GM19468 (cell line): ENCODE data around the gene RAD9A.
"Not testable (repeated sequence)": the region's sequence is repeated elsewhere in the genome, so short reads cannot be mapped to it uniquely, and the experiment has no call there.

ENCODE experiments used
- ATAC-seq: cut with Tn5 transposase; IDR thresholded peaks from one replicate; pipeline ENCODE4 v1.9.1; 2021; ENCODE audit warnings: mild to moderate bottlenecking, moderate library complexity, moderate number of reproducible peaks; ENCODE audit not compliant: unreplicated experiment; ENCODE audit errors: extremely low read depth

RAD9A gene

DNA sequence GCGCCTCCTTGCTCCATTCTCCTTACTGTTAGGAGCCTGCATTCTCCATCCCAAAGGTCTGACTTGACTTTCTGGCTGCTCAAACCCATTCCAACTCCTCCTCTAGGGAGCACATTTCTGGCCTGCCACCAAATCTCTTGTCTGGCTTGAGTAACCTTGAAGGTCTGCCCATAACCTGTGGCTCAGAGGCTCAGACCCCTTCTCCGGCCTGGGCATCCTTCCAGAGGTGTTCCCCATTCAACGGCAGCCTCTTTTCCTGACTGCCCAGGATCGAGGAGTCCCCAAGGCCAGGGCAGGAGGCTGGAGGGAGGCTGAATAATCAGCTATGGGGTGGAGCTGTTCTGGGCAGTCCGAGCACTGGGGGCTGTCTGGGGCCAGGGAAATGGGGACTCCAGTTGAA is 2.2 kb downstream of the RAD9A start:
- no peak for ATAC-seq

GRCh38 chr11:67395555-67396258 is 3.9 kb downstream of the RAD9A start:
- ATAC-seq = no peak

DNA sequence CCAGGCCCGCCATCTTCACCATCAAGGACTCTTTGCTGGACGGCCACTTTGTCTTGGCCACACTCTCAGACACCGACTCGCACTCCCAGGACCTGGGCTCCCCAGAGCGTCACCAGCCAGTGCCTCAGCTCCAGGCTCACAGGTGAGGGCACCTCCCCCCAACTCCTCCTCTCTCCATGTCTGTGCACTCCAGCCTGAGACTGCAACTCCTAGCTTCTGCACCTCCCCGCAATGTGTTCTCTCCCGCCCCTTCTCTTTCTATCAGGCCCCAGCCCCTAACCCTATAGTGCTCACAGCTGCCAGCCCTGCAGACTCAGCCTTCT is 4.4 kb downstream of the RAD9A start:
- no peak for ATAC-seq

GRCh38 chr11:67396587-67397389 is 5.0 kb downstream of the RAD9A start:
- no peak for ATAC-seq

- ATAC-seq = no peak
Observed at GRCh38 chr11:67397536-67397935, 5.8 kb downstream of the RAD9A start.

DNA sequence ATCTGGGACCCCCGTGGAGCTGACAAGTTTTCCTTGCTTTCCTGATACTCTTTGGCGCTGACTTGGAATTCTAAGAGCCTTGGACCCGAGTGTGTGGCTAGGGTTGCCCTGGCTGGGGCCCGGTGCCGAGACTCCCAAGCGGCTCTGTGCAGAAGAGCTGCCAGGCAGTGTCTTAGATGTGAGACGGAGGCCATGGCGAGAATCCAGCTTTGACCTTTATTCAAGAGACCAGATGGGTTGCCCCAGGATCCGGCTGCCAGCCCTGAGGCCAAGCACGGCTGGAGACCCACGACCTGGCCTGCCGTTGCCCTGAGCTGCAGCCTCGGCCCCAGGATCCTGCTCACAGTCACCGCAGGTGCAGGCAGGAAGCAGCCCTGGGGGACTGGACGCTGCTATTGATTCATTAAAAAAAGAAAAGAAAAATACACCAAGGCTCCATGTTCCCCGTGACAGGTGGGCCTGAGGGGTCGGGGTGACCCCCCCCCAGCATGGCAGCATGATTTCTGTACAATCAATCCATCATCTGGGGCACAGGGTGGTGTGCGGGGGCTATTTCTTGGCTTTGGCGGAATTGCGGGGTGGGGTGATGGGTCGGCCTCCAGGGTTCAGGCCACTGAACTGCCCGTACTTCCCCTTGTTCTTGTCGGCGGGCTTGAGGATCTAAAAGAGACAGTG is 6.3 kb downstream of the RAD9A start:
- no peak for ATAC-seq

DNA sequence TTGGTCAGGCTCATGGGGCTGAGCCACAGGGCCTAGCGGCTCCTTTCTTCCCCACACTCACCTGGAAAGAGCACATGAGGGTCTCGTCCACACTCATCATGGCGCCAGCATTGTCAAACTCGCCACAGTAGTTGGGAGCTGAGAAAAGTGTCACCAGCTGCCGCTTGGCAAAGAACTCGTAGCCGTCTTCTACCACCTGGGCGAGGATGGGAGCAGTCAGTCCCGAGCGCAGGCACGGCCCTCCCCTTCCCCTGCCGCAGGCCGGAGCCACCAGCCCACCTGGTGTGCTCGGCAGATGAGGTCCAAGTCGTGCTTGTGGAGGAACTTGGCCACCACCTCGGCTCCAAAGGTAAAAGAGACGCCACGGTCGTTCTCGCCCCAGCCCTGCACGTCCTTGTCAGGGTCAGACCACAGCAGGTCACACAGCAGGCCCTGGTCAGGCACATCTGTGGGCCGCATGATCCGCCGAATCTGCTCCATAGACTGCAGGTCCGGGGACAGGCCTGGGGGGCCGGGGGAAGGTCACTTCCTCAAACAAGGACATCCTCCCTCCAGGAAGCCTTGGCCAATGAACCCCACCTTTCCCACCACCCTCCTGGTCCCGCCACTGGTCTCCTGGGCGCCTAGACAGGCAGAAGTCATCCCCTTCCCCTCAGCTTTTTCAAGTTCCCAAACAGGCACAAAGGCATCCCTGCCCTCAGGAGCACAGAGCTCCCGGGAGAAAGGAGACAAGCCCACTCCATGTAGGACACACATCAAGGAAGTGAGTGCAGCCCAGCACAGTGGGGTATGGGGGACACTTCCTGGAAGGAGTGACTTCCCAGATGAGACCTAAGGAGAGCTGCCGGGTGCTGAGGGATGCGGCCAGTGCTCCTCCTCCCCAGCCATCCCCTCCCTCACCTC is 7.1 kb downstream of the RAD9A start:
- ATAC-seq = no peak

DNA sequence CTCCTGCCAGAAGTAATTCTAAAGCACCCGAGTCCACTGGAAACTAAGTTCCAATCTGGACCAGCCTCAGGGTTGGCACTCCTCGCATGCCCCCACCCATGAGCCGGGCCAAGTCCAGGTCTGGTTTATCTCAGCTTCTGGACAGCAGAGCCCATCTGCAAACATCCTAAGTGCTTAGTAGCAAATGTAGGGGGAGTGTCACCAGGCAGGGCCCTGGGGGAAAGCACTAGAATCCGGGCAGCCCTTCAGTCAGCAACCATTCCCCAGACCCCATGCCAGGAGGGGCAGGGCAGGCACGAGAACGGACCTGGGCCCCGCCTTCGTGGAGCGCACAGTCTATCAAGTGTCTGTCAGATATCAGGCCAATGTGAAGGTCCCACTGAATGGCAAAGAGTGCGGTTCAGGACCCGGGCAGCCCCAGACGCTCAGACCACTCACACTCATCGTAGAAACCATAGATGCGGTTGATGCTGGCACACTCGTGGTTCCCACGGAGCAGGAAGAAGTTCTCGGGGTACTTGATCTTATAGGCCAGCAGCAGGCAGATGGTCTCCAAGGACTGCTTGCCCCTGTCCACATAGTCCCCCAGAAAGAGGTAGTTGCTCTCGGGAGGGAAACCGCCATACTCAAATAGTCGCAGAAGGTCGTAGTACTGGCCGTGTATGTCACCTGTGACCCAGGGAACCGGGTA is 8.6 kb downstream of the RAD9A start:
- no peak for ATAC-seq

DNA sequence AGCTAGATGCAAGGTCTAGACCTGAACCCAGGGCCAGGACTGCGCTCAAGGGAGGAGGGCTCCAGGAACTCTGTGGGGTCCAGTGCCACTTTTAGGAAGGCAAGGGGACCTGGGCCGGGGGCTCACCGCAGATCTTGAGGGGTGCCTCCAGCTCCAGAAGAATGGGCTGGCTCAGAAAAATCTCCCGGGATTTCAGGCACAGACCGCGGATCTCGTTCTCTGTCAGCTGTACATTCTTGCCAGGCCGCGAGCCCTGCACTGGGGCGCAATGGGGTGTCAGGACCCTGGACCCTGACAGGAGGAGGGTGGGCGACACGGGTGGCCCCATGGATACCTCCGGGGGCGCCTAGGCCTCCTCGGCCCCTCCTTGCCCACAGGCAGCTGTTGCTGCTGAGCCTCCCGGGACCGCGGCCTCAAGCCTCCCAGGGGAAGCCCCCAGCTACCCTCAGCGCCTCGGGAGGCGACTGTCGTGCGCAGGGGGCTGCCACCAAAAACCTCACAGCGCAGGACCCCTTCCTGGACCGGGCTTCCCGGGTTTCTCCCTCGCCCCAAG is 9.2 kb downstream of the RAD9A start:
- ATAC-seq = no peak

DNA sequence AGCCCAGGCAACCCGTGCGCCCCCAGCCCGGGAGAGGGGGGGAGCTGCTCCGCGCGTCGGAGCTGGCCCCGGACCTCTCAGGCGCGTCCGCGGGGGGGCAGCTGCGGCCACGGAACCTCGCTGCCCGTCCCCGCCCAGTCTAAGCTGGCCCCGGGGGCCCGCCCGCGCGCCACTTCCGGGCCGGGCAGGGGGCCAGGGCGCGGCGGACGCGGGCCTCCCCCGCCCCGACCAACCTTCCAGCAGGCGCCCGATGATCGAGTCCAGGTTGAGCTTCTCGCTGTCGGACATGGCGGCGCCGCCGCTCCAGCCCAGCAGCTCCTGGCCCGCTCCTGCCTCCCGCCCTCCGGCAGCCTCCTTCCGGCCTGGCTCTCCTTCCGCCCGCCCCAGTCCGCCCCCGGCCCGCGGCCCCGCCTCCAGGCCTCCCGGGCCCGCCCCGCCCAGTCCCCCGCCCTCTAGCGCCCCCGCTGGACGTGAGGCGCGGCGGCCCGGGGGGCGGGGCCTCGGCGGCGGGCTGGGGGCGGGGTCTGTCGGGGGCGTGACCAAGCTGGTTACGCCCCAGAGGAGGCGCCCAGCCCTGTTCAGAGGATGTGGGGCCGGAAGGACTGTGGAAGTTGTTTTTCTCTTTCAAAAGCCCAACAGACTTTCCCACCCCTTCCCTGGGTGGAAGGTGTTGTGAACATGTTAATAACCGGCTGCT is 9.9 kb downstream of the RAD9A start, which contains the start of gene PPP1CA:
PPP1CA (minus strand) TSS at position 364 of the 697 bp plus-strand sequence; CDS start at position 288, 76 bp downstream.
- peak; percentile 43 for ATAC-seq

DNA sequence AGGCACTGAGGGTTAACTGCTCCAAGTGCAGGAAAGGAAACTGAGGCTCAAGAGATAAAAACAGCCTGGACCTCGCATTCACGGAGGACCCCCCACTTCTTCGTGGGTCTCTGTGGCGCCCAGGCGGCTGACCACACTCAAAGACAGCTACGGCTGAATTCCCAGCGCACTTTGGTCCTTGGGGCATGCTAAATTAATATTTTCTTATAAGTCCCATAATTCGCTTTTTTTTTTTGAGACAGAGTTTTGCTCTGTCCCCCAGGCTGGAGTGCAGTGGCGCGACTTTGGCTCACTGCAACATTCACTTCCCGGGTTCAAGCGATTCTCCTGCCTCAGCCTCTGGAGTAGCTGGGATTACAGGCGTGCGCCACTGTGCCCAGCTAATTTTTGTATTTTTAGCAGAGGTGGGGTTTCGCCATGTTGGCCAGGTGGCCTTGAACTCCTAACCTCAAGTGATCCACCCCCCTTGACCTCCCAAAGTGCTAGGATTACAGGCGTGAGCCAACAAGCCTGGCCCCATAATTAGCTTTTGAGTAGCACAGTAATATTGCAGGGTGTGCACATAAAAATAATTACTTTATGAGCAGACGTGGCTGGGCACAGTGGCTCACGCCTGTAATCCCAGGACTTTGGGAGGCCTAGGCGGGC is 10.5 kb downstream of the RAD9A start:
- ATAC-seq = not testable (repeated sequence)

DNA sequence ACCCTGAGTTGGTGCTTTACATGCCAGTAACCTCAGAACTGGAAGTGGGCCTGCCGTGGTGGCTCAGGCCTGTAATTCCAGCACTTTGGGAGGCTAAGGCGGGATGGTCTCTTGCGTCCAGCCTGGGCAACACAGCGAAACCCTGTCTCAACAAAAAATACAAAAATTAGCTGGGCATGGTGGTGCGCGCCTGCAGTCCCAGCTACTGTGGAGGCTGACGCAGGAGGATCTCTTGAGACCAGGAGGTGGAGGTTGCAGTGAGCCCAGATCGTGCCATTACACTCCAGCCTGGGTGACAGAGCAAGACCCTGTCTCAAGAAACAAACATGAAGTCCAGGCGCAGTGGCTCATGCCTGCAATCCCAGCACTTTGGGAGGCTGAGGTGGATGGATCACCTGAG is 11.3 kb downstream of the RAD9A start:
- ATAC-seq = not testable (repeated sequence)

- ATAC-seq = no peak
Observed at GRCh38 chr11:67404515-67405195, 12.9 kb downstream of the RAD9A start.

DNA sequence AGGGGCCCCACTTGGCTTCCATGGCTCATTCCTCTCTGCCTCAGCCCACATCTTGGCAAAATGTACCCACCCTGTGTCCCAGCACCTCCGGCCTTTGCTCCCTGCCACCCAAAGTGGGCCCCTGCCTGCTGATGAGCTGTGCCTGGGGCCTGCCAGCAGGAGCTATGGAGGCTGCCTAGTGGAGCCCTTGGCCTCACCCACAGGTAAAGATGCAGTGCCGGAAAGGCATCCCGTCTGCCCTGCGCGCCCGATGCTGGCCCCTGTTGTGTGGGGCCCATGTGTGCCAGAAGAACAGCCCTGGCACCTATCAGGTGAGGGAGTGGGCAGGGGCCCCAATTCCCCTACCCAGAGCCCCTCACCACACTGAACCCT is 13.4 kb downstream of the RAD9A start:
- no peak for ATAC-seq

- no peak for ATAC-seq
Observed at GRCh38 chr11:67405688-67406339, 14.0 kb downstream of the RAD9A start.

- ATAC-seq = no peak
Observed at GRCh38 chr11:67406420-67406968, 14.7 kb downstream of the RAD9A start.
